ENCODE results near the gene LGALSL.

LGALSL gene

GRCh38 chr2:64414736-64415435 lies 39.1 kb upstream of the LGALSL start:
- TF ChIP-seq, protein P1, sequence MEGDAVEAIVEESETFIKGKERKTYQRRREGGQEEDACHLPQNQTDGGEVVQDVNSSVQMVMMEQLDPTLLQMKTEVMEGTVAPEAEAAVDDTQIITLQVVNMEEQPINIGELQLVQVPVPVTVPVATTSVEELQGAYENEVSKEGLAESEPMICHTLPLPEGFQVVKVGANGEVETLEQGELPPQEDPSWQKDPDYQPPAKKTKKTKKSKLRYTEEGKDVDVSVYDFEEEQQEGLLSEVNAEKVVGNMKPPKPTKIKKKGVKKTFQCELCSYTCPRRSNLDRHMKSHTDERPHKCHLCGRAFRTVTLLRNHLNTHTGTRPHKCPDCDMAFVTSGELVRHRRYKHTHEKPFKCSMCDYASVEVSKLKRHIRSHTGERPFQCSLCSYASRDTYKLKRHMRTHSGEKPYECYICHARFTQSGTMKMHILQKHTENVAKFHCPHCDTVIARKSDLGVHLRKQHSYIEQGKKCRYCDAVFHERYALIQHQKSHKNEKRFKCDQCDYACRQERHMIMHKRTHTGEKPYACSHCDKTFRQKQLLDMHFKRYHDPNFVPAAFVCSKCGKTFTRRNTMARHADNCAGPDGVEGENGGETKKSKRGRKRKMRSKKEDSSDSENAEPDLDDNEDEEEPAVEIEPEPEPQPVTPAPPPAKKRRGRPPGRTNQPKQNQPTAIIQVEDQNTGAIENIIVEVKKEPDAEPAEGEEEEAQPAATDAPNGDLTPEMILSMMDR (conservative IDR thresholded peaks at IDR 0.05) = no peak
- no peak for TF ChIP-seq ZFX (IDR thresholded peaks at IDR 0.05)

DNA sequence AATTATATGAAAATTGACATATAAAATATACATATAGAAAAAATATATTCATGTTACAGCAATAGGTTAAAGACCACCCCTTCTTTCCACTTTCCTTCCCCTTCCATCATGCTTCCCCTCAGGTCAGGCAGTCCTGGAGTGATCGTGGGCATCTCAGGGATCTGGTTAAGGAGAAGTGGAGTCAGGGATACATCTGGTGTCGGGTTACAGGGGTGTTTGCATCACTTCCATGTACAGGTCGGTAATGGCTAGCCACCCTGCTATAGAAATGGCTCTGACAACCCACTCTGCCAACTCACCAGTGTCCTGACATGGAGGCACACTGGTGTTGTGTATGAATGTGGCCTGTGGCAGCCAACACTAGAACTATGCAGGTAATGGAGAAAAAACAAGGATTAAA lies 36.3 kb upstream of the LGALSL start:
- H3K27ac ChIP-seq = no peak overlapping the region
- no peak for TF ChIP-seq ZFX (IDR thresholded peaks at IDR 0.05)
- TF ChIP-seq, protein P1 (conservative IDR thresholded peaks at IDR 0.05) = no peak

More at GRCh38 chr2:64414736-64415435, 39.1 kb upstream of the LGALSL start:
- no peak overlapping the region for H3K27ac ChIP-seq

DNA sequence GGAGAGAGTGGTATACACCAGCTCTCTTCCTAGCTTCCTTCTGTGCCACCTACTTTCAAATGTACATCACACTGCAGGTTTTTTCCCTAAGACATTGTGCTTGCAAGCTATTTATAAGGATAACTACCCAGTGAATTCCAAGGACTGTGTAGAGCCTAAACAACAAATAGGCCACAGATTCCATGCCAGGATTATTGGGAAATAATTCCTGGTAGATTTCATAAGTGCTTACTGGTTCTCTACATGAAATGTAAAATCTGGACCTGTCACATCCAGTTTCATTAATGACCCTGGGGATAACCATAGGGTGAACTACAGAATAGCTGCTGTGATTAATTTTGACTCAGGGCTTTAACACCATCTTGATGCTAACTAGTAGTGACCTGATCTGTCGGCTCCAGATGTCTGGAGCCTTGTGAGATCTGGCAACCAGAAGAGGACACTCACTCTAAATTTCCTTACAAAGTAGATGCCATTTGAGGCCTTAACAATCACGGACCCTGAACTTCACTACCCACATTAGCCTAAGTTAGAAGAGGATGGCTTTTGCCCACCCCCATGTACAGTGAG lies 34.3 kb upstream of the LGALSL start:
- TF ChIP-seq ZFX (IDR thresholded peaks at IDR 0.05) = no peak
- TF ChIP-seq, protein P1 (conservative IDR thresholded peaks at IDR 0.05) = no peak
- no peak overlapping the region for H3K27ac ChIP-seq

DNA sequence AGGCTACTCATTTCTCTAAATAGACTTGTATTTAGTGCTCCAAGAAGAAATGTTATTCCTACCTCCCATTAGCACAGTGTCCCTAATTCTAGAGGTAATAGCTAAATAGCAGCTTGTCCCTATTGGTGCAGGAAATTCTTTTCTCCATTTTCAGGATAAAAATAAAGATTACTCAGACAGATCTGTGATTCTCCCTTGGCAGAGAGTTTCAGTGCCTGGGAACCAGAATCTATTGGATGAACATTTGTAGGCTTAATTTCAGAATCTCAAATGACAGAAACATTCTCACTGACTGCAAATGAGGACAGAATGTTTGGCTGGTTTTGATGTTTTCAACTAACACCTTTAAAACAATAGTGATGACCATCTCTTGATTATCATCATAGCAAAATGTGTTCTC lies 33.3 kb upstream of the LGALSL start:
- no peak overlapping the region for H3K27ac ChIP-seq
- TF ChIP-seq, protein P1 (conservative IDR thresholded peaks at IDR 0.05) = no peak
- no peak for TF ChIP-seq ZFX (IDR thresholded peaks at IDR 0.05)

GRCh38 chr2:64421201-64421600 lies 32.8 kb upstream of the LGALSL start:
- H3K27ac ChIP-seq = no peak overlapping the region
- TF ChIP-seq, protein P1 (conservative IDR thresholded peaks at IDR 0.05) = no peak
- TF ChIP-seq ZFX (IDR thresholded peaks at IDR 0.05) = no peak

DNA sequence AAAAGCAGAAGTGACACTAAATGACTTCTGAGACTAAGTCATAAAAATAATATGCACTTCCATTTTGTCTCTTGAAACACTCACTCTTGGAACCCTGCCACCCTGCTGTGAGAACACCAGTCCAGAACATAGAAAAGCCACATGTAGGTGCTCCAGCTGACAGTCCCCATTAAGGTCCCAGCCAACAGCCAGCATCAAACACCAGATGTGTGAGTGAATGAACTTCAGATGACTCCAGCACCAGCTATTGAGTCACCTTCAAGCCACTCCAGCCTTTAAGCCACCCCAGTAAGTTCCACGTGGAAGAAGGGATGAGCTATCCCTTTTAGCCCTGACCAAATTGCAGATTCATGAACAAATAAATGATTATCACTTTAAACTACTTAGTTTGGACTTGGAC lies 31.5 kb upstream of the LGALSL start:
- TF ChIP-seq, protein P1 (conservative IDR thresholded peaks at IDR 0.05) = no peak
- no peak for TF ChIP-seq ZFX (IDR thresholded peaks at IDR 0.05)
- no peak overlapping the region for H3K27ac ChIP-seq

GRCh38 chr2:64423303-64423702 lies 30.7 kb upstream of the LGALSL start:
- TF ChIP-seq, protein P1 (conservative IDR thresholded peaks at IDR 0.05) = no peak
- no peak for TF ChIP-seq ZFX (IDR thresholded peaks at IDR 0.05)
- H3K27ac ChIP-seq = no peak overlapping the region

Data from C4-2B (cell line).